C4-2B (cell line): Measurements from ENCODE around the gene HORMAD2.

Experiments
- ZFX ChIP-seq: fragments of 450-650 bp; IDR thresholded peaks from 2 replicates; pipeline ENCODE4 v1.6.1; 2017
- TF ChIP-seq, protein P1 (sequence below): fragments of 450-650 bp; conservative IDR thresholded peaks from 2 replicates; pipeline ENCODE4 v1.5.1; 2017; ENCODE audit warnings: mild to moderate bottlenecking

DNA sequence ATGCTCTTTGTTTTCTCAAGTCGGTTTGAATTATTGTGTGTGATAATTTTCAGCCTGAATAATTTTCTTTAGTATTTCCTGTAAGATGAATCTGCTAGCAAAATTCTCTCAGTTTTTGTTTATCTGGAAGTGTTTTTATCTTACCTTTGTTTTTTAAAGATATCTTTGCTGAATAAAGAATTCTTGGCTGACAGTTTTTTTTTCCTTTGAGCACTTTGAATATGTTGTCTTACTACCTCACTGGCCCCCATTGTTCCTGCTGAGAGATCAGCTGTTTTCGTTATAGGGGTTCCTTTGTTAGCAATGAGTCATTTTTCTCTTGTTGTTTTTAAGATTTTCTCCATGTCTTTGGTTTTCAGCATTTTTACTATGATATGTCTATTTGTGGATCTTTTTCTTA, 63.0 kb downstream of the HORMAD2 start:
- TF ChIP-seq, protein P1, sequence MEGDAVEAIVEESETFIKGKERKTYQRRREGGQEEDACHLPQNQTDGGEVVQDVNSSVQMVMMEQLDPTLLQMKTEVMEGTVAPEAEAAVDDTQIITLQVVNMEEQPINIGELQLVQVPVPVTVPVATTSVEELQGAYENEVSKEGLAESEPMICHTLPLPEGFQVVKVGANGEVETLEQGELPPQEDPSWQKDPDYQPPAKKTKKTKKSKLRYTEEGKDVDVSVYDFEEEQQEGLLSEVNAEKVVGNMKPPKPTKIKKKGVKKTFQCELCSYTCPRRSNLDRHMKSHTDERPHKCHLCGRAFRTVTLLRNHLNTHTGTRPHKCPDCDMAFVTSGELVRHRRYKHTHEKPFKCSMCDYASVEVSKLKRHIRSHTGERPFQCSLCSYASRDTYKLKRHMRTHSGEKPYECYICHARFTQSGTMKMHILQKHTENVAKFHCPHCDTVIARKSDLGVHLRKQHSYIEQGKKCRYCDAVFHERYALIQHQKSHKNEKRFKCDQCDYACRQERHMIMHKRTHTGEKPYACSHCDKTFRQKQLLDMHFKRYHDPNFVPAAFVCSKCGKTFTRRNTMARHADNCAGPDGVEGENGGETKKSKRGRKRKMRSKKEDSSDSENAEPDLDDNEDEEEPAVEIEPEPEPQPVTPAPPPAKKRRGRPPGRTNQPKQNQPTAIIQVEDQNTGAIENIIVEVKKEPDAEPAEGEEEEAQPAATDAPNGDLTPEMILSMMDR: no peak
- no peak for TF ChIP-seq ZFX
